Epithelial cell of proximal tubule (primary cell): Measurements from ENCODE around the gene RALGPS1. TPM values are rescaled to one million over a fixed set of nuclear protein-coding genes. Genes with fewer than 3 reads are reported as not detected.
"Not testable (repeated sequence)": the region's sequence is repeated elsewhere in the genome, so short reads cannot be mapped to it uniquely, and the experiment has no call there.

ENCODE experiments used
- DNase-seq: peaks from one replicate; pipeline ENCODE4 v3.0.0-alpha.2; 2011; ENCODE audit warnings: low read depth
- H3K4me3 ChIP-seq: 2 replicates; pipeline ENCODE4 v1.5.1; 2011; ENCODE audit warnings: low read depth, mild to moderate bottlenecking, low read length
- total RNA-seq: library from RNA; depleted of rRNA; stranded (reverse); fragments of >200 nt; gene quantifications from 2 replicates; pipeline ENCODE4 v1.2.3, GENCODE V29; 2015
- TF ChIP-seq, protein P1 (sequence below): conservative IDR thresholded peaks from 2 replicates; pipeline ENCODE4 v1.5.1; 2012; ENCODE audit warnings: low read depth, mild to moderate bottlenecking, low read length

RALGPS1 gene
- total RNA-seq, 1 donor from 2014 or later = 4.0 TPM

DNA sequence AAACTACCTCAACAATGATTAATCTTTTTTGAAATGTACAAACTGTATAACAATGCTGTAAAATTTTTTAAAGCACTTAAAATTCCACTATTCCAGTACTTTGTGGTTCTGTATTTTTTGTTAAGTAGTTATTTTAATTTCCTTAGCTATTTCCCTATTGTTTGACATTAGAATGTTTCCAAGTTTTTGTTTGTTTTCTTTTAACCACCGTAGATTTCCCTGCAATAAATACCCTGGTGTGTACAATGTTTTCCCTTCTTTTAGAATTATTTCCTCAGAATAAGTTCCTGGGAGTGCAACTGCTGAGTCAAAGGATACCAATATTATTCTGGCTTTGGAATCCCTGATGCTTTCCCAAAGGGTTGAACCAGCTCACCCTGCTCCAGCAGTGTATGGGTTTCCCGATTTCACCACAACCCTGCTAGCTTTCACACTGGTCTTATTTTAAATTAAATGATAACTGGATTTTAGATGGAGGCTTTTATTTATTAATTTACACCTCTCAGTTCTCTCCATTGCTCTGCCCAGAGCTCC is 228.4 kb downstream of the RALGPS1 start:
- no peak for DNase-seq
- TF ChIP-seq, protein P1, sequence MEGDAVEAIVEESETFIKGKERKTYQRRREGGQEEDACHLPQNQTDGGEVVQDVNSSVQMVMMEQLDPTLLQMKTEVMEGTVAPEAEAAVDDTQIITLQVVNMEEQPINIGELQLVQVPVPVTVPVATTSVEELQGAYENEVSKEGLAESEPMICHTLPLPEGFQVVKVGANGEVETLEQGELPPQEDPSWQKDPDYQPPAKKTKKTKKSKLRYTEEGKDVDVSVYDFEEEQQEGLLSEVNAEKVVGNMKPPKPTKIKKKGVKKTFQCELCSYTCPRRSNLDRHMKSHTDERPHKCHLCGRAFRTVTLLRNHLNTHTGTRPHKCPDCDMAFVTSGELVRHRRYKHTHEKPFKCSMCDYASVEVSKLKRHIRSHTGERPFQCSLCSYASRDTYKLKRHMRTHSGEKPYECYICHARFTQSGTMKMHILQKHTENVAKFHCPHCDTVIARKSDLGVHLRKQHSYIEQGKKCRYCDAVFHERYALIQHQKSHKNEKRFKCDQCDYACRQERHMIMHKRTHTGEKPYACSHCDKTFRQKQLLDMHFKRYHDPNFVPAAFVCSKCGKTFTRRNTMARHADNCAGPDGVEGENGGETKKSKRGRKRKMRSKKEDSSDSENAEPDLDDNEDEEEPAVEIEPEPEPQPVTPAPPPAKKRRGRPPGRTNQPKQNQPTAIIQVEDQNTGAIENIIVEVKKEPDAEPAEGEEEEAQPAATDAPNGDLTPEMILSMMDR = no peak
- H3K4me3 ChIP-seq = no peak overlapping the region

- H3K4me3 ChIP-seq = no peak overlapping the region
- TF ChIP-seq, protein P1 = no peak
- no peak for DNase-seq
Observed at GRCh38 chr9:127143920-127144465, 229.4 kb downstream of the RALGPS1 start.

GRCh38 chr9:127144670-127145445 is 230.3 kb downstream of the RALGPS1 start:
- TF ChIP-seq, protein P1 = no peak
- DNase-seq = no peak
- no peak overlapping the region for H3K4me3 ChIP-seq

- not testable (repeated sequence) for DNase-seq, H3K4me3 ChIP-seq
Observed at GRCh38 chr9:127146841-127147240, 232.3 kb downstream of the RALGPS1 start.

- H3K4me3 ChIP-seq = no peak overlapping the region
- TF ChIP-seq, protein P1 = no peak
- no peak for DNase-seq
Observed at GRCh38 chr9:127147251-127147650, 232.7 kb downstream of the RALGPS1 start.

DNA sequence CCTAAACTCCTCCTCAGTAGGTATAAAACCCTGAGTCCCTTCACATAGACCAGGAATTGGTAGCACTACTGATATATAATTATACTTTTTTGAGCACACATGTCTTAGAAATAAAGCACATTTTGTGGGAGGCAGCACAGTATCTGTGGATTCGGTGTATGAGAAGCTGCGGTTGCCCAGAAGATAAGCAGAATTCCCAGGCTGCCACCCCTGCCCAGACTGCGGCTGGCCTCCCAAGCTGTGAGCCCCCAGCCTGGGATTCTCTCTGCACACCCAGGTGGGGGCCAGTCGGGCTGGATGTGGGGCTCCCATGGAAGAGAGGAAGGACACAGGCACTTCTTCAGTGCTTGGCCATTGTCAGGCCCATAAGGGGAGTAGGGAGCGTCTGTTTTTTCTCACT is 233.4 kb downstream of the RALGPS1 start:
- no peak for DNase-seq
- TF ChIP-seq, protein P1 = no peak

GRCh38 chr9:127149010-127149409 is 234.4 kb downstream of the RALGPS1 start:
- TF ChIP-seq, protein P1 = no peak
- no peak for DNase-seq
- no peak overlapping the region for H3K4me3 ChIP-seq

More for the DNA sequence above, 233.4 kb downstream of the RALGPS1 start:
- H3K4me3 ChIP-seq = no peak overlapping the region
